Liver (tissue), 9 donors: ENCODE measurements around the gene TAS1R2. TPM values are rescaled to one million over a fixed set of nuclear protein-coding genes. Genes with fewer than 3 reads are reported as not detected.
"Not testable (repeated sequence)": the region's sequence is repeated elsewhere in the genome, so short reads cannot be mapped to it uniquely, and the experiment has no call there.

Source experiments
- DNase-seq: peaks from one replicate; pipeline ENCODE4 v3.0.0-alpha.2; 2017; ENCODE audit warnings: low spot score
- H3K27ac ChIP-seq, 2 donors: one replicate each; pipeline ENCODE4 v1.7.0; 2013; ENCODE audit warnings: inconsistent platforms in 2 of 2, low read length in 2 of 2, control low read depth in 1 of 2, low read depth in 1 of 2, mild to moderate bottlenecking in 1 of 2
- H3K27me3 ChIP-seq, 4 donors: one replicate each; pipeline versions ENCODE4 v1.6.1 to v1.7.0; 2013; ENCODE audit warnings: low read length in 3 of 4, inconsistent platforms in 1 of 4, mild to moderate bottlenecking in 1 of 4, moderate library complexity in 1 of 4; ENCODE audit not compliant: control insufficient read depth in 4 of 4, insufficient read depth in 4 of 4
- H3K36me3 ChIP-seq, 4 donors: one replicate each; pipeline versions ENCODE4 v1.6.1 to v1.7.0; 2013; ENCODE audit warnings: low read length in 3 of 4, mild to moderate bottlenecking in 3 of 4, low read depth in 1 of 4, moderate library complexity in 1 of 4; ENCODE audit not compliant: control insufficient read depth in 4 of 4, insufficient read depth in 3 of 4
- H3K4me1 ChIP-seq, 4 donors: one replicate each; pipeline versions ENCODE4 v1.6.1 to v1.7.0; 2013; ENCODE audit warnings: low read length in 3 of 4, mild to moderate bottlenecking in 3 of 4, moderate library complexity in 1 of 4; ENCODE audit not compliant: control insufficient read depth in 4 of 4, insufficient read depth in 4 of 4
- H3K4me3 ChIP-seq, 3 donors: one replicate each; pipeline versions ENCODE4 v1.6.1 to v1.7.0; 2013; ENCODE audit warnings: low read length in 3 of 3, control low read depth in 1 of 3, low read depth in 1 of 3, mild to moderate bottlenecking in 1 of 3
- H3K9ac ChIP-seq, 2 donors: one replicate each; pipeline ENCODE4 v1.7.0; 2013; ENCODE audit warnings: low read length in 2 of 2, mild to moderate bottlenecking in 2 of 2, moderate library complexity in 2 of 2, control low read depth in 1 of 2, low read depth in 1 of 2
- H3K9me3 ChIP-seq, 4 donors: one replicate each; pipeline versions ENCODE4 v1.6.1 to v1.7.0; 2013; ENCODE audit warnings: low read length in 3 of 4; ENCODE audit not compliant: control insufficient read depth in 4 of 4
- ATF3 ChIP-seq: IDR thresholded peaks from 2 replicates; pipeline ENCODE4 v1.6.1; 2016; ENCODE audit warnings: antibody characterized with exemption
- CTCF ChIP-seq: fragments of 150-350 bp; IDR thresholded peaks from 2 replicates; pipeline ENCODE4 v1.5.1; 2017; ENCODE audit warnings: improper control_type of control experiment, low read depth, low read length; ENCODE audit not compliant: missing input control
- EGR1 ChIP-seq, 2 donors: IDR thresholded peaks; 2 replicates each; pipeline ENCODE4 v1.6.1; 2016 to 2018; ENCODE audit warnings: antibody characterized with exemption in 2 of 2, low read depth in 2 of 2
- FOXA2 ChIP-seq: IDR thresholded peaks from 2 replicates; pipeline ENCODE4 v1.6.1; 2016; ENCODE audit warnings: antibody characterized with exemption
- GABPA ChIP-seq, 2 donors: IDR thresholded peaks in 1 of 2; conservative IDR thresholded peaks in 1 of 2; 2 replicates each; pipeline ENCODE4 v1.6.1; 2016; ENCODE audit warnings: antibody characterized with exemption in 2 of 2, mild to moderate bottlenecking in 1 of 2, moderate library complexity in 1 of 2
- HNF4A ChIP-seq, 2 donors: conservative IDR thresholded peaks; 2 replicates each; pipeline ENCODE4 v1.6.1; 2016; ENCODE audit warnings: antibody characterized with exemption in 2 of 2, mild to moderate bottlenecking in 2 of 2
- HNF4G ChIP-seq: IDR thresholded peaks from 2 replicates; pipeline ENCODE4 v1.6.1; 2016; ENCODE audit warnings: antibody characterized with exemption
- JUND ChIP-seq, 2 donors: IDR thresholded peaks; 2 replicates each; pipeline ENCODE4 v1.6.1; 2016; ENCODE audit warnings: antibody characterized with exemption in 2 of 2
- NR2F2 ChIP-seq: IDR thresholded peaks from 2 replicates; pipeline ENCODE4 v1.6.1; 2016; ENCODE audit warnings: antibody characterized with exemption
- RAD21 ChIP-seq, 2 donors: IDR thresholded peaks; 2 replicates each; pipeline ENCODE4 v1.6.1; 2016; ENCODE audit warnings: antibody characterized with exemption in 2 of 2, mild to moderate bottlenecking in 2 of 2
- REST ChIP-seq: IDR thresholded peaks from 2 replicates; pipeline ENCODE4 v1.6.1; 2016; ENCODE audit warnings: antibody characterized with exemption, mild to moderate bottlenecking
- RXRA ChIP-seq, 2 donors: IDR thresholded peaks; 2 replicates each; pipeline ENCODE4 v1.6.1; 2017 to 2018; ENCODE audit warnings: antibody characterized with exemption in 2 of 2, mild to moderate bottlenecking in 1 of 2
- SP1 ChIP-seq: IDR thresholded peaks from 2 replicates; pipeline ENCODE4 v1.6.1; 2018; ENCODE audit warnings: antibody characterized with exemption, mild to moderate bottlenecking
- YY1 ChIP-seq: IDR thresholded peaks from 2 replicates; pipeline ENCODE4 v1.6.1; 2016; ENCODE audit warnings: antibody characterized with exemption, mild to moderate bottlenecking
- WGBS: extraction: QIAGEN DNeasy Blood & Tissue Kit; methylation state at CpG from one replicate; pipeline ENCODE4 v1.1.7; 2013; 5-methylcytosine and 5-hydroxymethylcytosine counted together
- polyA plus RNA-seq, 2 donors: library from polyadenylated mRNA; stranded (reverse) in 1 of 2; unstranded in 1 of 2; fragments of 200-250 nt in 1 of 2; fragments of >200 nt in 1 of 2; fragmentation: Nextera tagmentation in 1 of 2; extraction: Ambion mirVana in 1 of 2; gene quantifications; one replicate each; pipeline versions ENCODE4 v1.2.1 to v1.2.3, GENCODE V29; 2013 to 2015
- total RNA-seq, 2 donors: library from RNA; depleted of rRNA; stranded (reverse); fragments of >200 nt; gene quantifications; one replicate each; pipeline ENCODE4 v1.2.3, GENCODE V29; 2014
- donor health status: healthy.
- donor health status: healthy.
- donor health status: healthy.
- donor health status: healthy.
- donor health status: healthy.

TAS1R2 gene
- total and polyA plus RNA-seq, 4 donors = not detected

GRCh38 chr1:18893120-18893519 is 33.7 kb upstream of the TAS1R2 start:
- Histone ChIP-seq H3K36me3 (peaks cover 4 to 32% (median 15%) of the 10 kb centered on the region in 4 donors), H3K27me3 (no peaks in the 10 kb centered on the region), H3K9ac (no peak overlapping the region), H3K4me1 (peaks cover 16 to 77% (median 58%) of the 10 kb centered on the region in 4 donors), H3K4me3 (no peak overlapping the region), H3K27ac (no peak overlapping the region), H3K9me3 (no peaks in the 10 kb centered on the region)
- WGBS = 92% methylated on average over 7 of the region's 7 CpGs
- no peak for TF ChIP-seq RXRA (IDR thresholded peaks at IDR 0.05)
- no peak for TF ChIP-seq GABPA (IDR thresholded peaks at IDR 0.05 in 1 of 2, conservative IDR thresholded peaks at IDR 0.05 in 1 of 2)
- TF ChIP-seq NR2F2 = no peak
- TF ChIP-seq ATF3 = no peak
- TF ChIP-seq JUND (IDR thresholded peaks at IDR 0.05) = no peak
- TF ChIP-seq RAD21 (IDR thresholded peaks at IDR 0.05) = no peak
- no peak for TF ChIP-seq HNF4G
- no peak for TF ChIP-seq SP1
- no peak for TF ChIP-seq HNF4A (conservative IDR thresholded peaks at IDR 0.05)
- no peak for TF ChIP-seq FOXA2
- no peak for DNase-seq

GRCh38 chr1:18891858-18892257 is 32.4 kb upstream of the TAS1R2 start:
- H3K27me3 ChIP-seq, DNase-seq, H3K9me3 ChIP-seq, H3K27ac ChIP-seq, H3K4me3 ChIP-seq, H3K9ac ChIP-seq: not testable (repeated sequence)
- Histone ChIP-seq H3K4me1 (peaks cover 14 to 71% (median 55%) of the 10 kb centered on the region in 4 donors), H3K36me3 (peaks cover 6 to 27% (median 19%) of the 10 kb centered on the region in 4 donors)
- WGBS = 92% methylated on average over 7 of the region's 7 CpGs

GRCh38 chr1:18891426-18891780 is 31.9 kb upstream of the TAS1R2 start:
- Histone ChIP-seq H3K27me3 (no peaks in the 10 kb centered on the region), H3K9ac (no peak overlapping the region)
- WGBS = 87% methylated on average over 7 of the region's 7 CpGs

GRCh38 chr1:18890706-18891425 is 31.4 kb upstream of the TAS1R2 start:
- Histone ChIP-seq H3K36me3 (peaks cover 8 to 27% (median 24%) of the 10 kb centered on the region in 4 donors), H3K9ac (no peak overlapping the region), H3K4me1 (peaks cover 8 to 66% (median 49%) of the 10 kb centered on the region in 4 donors), H3K9me3 (no peaks in the 10 kb centered on the region), H3K27me3 (no peaks in the 10 kb centered on the region), H3K27ac (no peak overlapping the region), H3K4me3 (no peak overlapping the region)
- TF ChIP-seq EGR1 (IDR thresholded peaks at IDR 0.05; ENCODE audit: low read depth in 2 of 2) (no peak), FOXA2 (no peak), YY1 (no peak), RXRA (IDR thresholded peaks at IDR 0.05) (peak in 1 of 2 donors; percentile 24), JUND (IDR thresholded peaks at IDR 0.05) (no peak), ATF3 (no peak), CTCF (no peak), NR2F2 (no peak), HNF4G (no peak), GABPA (IDR thresholded peaks at IDR 0.05 in 1 of 2, conservative IDR thresholded peaks at IDR 0.05 in 1 of 2) (no peak), HNF4A (conservative IDR thresholded peaks at IDR 0.05) (peak; percentile 36 to 43), REST (no peak)
- WGBS = 44% methylated on average over 6 of the region's 6 CpGs
- DNase-seq = no peak

More at GRCh38 chr1:18891426-18891780, 31.9 kb upstream of the TAS1R2 start:
- Histone ChIP-seq H3K4me1 (peaks cover 14 to 72% (median 54%) of the 10 kb centered on the region in 4 donors), H3K4me3 (no peak overlapping the region), H3K36me3 (peaks cover 8 to 30% (median 20%) of the 10 kb centered on the region in 4 donors), H3K9me3 (no peaks in the 10 kb centered on the region), H3K27ac (no peak overlapping the region)
- no peak for TF ChIP-seq RAD21 (IDR thresholded peaks at IDR 0.05)
- TF ChIP-seq HNF4G = no peak
- no peak for DNase-seq
